GM21381 (cell line): Measurements from ENCODE around the gene CXCL16.
"Not testable (repeated sequence)": the region's sequence is repeated elsewhere in the genome, so short reads cannot be mapped to it uniquely, and the experiment has no call there.

ENCODE experiments used
- ATAC-seq: cut with Tn5 transposase; IDR thresholded peaks from one replicate; pipeline ENCODE4 v1.9.1; 2021; ENCODE audit warnings: mild to moderate bottlenecking, moderate library complexity; ENCODE audit not compliant: unreplicated experiment

The CXCL16 gene

GRCh38 chr17:4722678-4723240, 17.0 kb downstream of the CXCL16 start:
- ATAC-seq: no peak

GRCh38 chr17:4721203-4722135, 18.3 kb downstream of the CXCL16 start:
- ATAC-seq: no peak

- ATAC-seq: no peak
Observed at GRCh38 chr17:4720787-4721186, 18.9 kb downstream of the CXCL16 start.

DNA sequence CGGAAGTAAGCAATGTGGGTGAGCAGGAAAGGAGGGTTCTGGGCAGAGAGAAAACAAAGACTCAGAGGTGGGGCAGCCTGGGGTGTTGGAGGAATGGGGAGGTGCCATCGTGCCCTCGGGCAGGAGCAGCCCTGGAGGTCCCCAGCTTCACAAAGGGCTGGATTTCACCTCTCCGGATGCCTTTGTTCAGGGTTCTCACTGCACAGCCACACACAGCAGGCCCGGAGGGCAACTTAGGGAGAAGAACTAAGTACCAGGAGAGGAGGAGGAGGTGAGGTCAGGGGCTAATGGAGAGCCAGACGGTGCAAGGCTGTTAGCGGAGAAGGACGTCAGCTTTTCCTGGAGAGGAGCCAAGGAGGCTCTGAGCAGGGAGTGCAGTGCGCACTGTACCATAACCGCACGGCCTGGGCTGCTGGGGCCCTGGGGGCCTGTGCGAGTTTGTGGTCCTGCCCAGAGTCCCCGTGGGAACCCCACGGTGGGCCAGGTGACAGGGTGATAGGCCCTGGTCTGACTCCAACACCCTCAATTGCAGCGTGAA, 20.0 kb downstream of the CXCL16 start:
- ATAC-seq: no peak

DNA sequence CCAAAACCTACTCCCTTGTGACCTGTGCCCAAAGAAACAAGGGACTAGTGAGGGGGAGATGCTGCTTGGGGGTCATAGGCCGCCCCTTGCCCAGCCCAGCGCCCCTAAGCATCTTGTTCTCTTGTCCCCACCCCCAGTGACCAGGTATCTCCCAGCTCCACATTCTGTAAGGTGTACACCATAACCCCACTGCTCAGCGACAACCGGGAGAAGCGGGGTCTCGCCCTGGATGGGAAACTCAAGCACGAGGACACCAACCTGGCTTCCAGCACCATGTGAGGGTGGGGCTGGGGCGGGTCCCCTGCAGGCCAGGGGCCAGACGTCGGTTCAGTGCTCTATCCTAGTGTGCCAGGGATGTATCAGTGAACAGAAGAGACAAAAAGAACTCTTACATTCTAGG, 20.6 kb downstream of the CXCL16 start:
- no peak for ATAC-seq

DNA sequence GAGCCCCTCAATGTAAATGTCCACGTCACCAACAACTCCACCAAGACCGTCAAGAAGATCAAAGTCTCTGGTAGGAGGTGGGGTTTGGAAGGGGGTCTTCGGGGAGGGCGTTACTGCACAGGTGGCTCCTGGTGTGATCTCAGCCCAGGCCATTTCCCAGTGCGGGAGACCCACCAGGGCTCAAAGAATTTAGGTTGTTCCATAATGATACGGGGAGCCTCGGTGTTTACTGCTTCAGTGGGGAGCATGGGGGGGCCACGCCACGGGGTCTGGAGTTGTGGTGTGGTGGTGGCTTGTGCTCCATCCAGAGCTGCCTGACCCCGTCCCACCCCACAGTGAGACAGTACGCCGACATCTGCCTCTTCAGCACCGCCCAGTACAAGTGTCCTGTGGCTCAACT, 21.5 kb downstream of the CXCL16 start:
- no peak for ATAC-seq

- ATAC-seq: no peak
Observed at GRCh38 chr17:4717791-4718190, 21.9 kb downstream of the CXCL16 start.

DNA sequence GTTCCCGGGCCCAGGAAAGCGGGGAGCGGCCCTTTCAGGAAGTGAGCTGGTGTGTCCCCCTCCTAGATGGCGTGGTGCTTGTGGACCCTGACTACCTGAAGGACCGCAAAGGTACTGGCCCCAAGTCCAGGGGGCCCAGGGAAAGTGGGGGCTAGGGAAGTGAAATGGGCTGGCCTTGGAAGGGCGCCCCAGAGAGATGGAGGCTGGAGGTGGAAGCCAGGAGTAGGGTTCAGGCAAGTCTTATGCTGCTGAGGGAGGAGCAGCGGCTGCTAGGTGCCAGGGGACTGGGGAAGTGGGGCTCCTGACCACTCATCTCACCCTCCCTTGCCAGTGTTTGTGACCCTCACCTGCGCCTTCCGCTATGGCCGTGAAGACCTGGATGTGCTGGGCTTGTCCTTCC, 23.6 kb downstream of the CXCL16 start:
- no peak for ATAC-seq

GRCh38 chr17:4715063-4715744, 24.5 kb downstream of the CXCL16 start:
- ATAC-seq: no peak

GRCh38 chr17:4714340-4715062, 25.2 kb downstream of the CXCL16 start:
- ATAC-seq: not testable (repeated sequence)

DNA sequence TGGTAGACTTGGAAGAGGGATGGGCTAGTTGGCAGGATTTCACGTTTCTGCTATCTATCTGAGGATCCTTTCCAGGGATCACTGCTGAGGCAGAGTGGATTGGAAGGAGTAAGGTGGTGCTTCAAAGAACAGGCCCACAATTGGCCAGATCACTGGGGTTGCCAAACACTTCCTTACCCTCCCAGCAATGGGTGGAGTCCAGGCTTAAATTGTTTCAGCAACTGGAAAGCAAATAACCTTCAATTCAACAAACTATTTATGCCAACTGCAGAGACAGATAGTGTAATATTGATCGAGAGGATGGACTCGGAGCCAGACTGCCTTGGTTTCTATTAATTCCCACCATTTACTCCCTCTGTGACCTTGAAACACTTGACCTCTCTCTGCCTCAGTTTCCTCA, 27.2 kb downstream of the CXCL16 start:
- no peak for ATAC-seq

DNA sequence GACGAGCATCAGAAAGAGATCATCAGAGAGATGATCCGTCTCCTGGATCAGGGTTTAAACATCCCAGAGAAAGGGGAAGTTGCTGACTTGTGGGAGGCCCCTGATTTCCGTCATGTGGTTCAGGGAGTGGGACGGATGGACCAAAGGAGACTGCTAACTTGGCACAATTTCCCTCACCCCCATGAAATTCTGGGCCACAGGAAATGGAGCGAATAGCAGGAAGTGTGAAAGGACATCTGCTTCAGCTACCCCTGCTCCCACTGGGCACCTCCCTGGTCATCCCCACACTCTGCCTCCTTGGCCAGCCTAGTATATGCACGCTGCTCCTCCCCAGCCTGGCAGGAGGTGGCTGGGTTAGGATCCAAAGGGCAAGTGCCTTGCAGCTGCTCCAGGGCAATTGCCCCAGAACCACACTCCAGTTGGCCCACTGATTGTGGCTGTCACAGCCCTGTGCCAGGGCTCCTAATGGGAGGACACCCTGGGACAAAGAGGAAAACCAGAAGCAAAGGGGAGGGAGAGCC, 28.0 kb downstream of the CXCL16 start:
- no peak for ATAC-seq

GRCh38 chr17:4710693-4711634, 28.8 kb downstream of the CXCL16 start:
- no peak for ATAC-seq

GRCh38 chr17:4709794-4710692, 29.7 kb downstream of the CXCL16 start, which contains the start of gene ARRB2:
ARRB2 (plus strand) TSS chr17:4710632; CDS start chr17:4710722, 90 bp downstream.
- peak; percentile 82 for ATAC-seq

- no peak for ATAC-seq
Observed at GRCh38 chr17:4708436-4708835, 31.3 kb downstream of the CXCL16 start.

GRCh38 chr17:4706121-4706520, 33.6 kb downstream of the CXCL16 start:
- ATAC-seq: no peak

DNA sequence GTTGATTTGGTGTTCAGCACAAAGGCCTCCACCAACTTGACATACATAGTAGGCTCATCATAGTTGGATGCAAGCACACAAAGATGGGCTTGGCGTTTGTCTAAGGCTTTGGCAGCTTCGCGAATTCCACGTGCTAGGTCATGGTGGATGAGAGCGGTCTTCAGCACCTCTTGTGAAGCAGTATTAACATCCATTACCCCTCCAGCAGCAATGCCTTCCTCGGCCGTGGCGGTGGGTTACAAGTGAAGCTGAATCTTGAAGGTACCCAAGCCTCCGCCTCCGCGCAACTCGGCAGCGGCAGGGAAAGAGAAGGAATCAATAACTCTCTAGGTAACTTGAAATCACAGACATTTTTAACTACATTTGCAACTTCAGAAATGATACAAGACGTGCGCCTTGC, 34.7 kb downstream of the CXCL16 start:
- no peak for ATAC-seq

GRCh38 chr17:4704574-4704907, 35.2 kb downstream of the CXCL16 start:
- ATAC-seq: not testable (repeated sequence)

- ATAC-seq: no peak
Observed at GRCh38 chr17:4703330-4703691, 36.4 kb downstream of the CXCL16 start.
